K562 (cell line): ENCODE measurements around the gene STUM. TPM values are rescaled to one million over a fixed set of nuclear protein-coding genes. Genes with fewer than 3 reads are reported as not detected.

ENCODE experiments used
- ATAC-seq: fragments of 200-7000 bp; cut with Tn5 transposase; 3 replicates; pipeline ENCODE4 v1.9.1; 2020; ENCODE audit warnings: moderate library complexity
- BruUV-seq: library from RNA; stranded (reverse); fragments of 400-500 nt; replicated peaks from 2 replicates; lab custom pipeline; 2021; lab: Mats Ljungman, UMichigan
- CTCF ChIA-PET: fragments of 300-600 bp; formaldehyde crosslinking; extraction: SDS; loops from one replicate; lab custom pipeline; 2021; ENCODE audit warnings: low intra/inter-chr PET ratio; lab: Yijun Ruan, JAX
- POLR2A ChIA-PET: fragments of 300-600, 350-650 bp; sonication (Branson Sonifier 250); formaldehyde crosslinking; extraction: SDS; loops from one replicate; lab custom pipeline; 2021; ENCODE audit warnings: antibody characterized with exemption, inconsistent platforms; lab: Yijun Ruan, JAX
- DNase-seq, 4 experiments: peaks; one replicate each; pipeline versions ENCODE4 v3.0.0 to v3.0.0-alpha.2; 2011 to 2018; ENCODE audit warnings: low spot score in 3 of 4, mixed read lengths in 3 of 4; ENCODE audit errors: extremely low read depth in 1 of 4
- FAIRE-seq: peaks from 2 replicates; lab custom pipeline; 2011; peaks lifted over from hg19 to GRCh38; lab: Jason Lieb, UNC
- H2AFZ ChIP-seq: 2 replicates; pipeline ENCODE4 v1.6.0; 2011; ENCODE audit warnings: low read depth, low read length, control low read depth, inconsistent platforms
- H3K27ac ChIP-seq: fragments of 200-600 bp; 3 replicates; pipeline ENCODE4 v1.8.0; 2011; ENCODE audit warnings: low read depth, mild to moderate bottlenecking, control low read depth, inconsistent platforms, low read length, moderate library complexity, mixed read lengths; ENCODE audit errors: extremely low read depth
- H3K27me3 ChIP-seq, 2 experiments: fragments of 300-600 bp in 1 of 2; 2 replicates in 1 of 2; 3 replicates in 1 of 2; pipeline versions ENCODE4 v1.6.0 to v1.8.0; 2011; ENCODE audit warnings: inconsistent platforms in 2 of 2, low read length in 2 of 2, mild to moderate bottlenecking in 1 of 2, mixed read lengths in 1 of 2, moderate library complexity in 1 of 2; ENCODE audit not compliant: control insufficient read depth in 2 of 2, insufficient read depth in 2 of 2
- H3K36me3 ChIP-seq: fragments of 300-600 bp; 3 replicates; pipeline ENCODE4 v1.8.0; 2011; ENCODE audit warnings: mild to moderate bottlenecking, low read length, inconsistent platforms; ENCODE audit not compliant: control insufficient read depth, insufficient read depth
- H3K4me1 ChIP-seq, 2 experiments: fragments of 200-600 bp in 1 of 2; replicated peaks in 1 of 2; 2 replicates in 1 of 2; 3 replicates in 1 of 2; pipeline versions ENCODE4 v1.5.1 to v1.8.0; 2011; ENCODE audit warnings: inconsistent platforms in 2 of 2, low read length in 2 of 2, mild to moderate bottlenecking in 1 of 2, mixed read lengths in 1 of 2, moderate library complexity in 1 of 2; ENCODE audit not compliant: control insufficient read depth in 2 of 2, insufficient read depth in 2 of 2
- H3K4me2 ChIP-seq: 2 replicates; pipeline ENCODE4 v1.6.1; 2011; ENCODE audit warnings: low read length, control low read depth, inconsistent platforms, mixed read lengths; ENCODE audit not compliant: insufficient read depth
- H3K4me3 ChIP-seq: fragments of 200-600 bp; sonication (generic), shearing (Covaris generic); 2 replicates; pipeline ENCODE4 v1.5.1; 2016; ENCODE audit warnings: control low read depth, inconsistent platforms
- H3K79me2 ChIP-seq: fragments of 200-600 bp; 3 replicates; pipeline ENCODE4 v1.8.0; 2011; ENCODE audit warnings: low read length, inconsistent platforms; ENCODE audit not compliant: control insufficient read depth, insufficient read depth
- H3K9ac ChIP-seq, 2 experiments: 2 replicates each; pipeline versions ENCODE4 v1.6.0 to v1.6.1; 2011; ENCODE audit warnings: low read depth in 2 of 2, low read length in 2 of 2, control low read depth in 1 of 2, inconsistent platforms in 1 of 2, mild to moderate bottlenecking in 1 of 2, mixed read lengths in 1 of 2; ENCODE audit not compliant: insufficient read depth in 1 of 2
- H3K9me1 ChIP-seq: one replicate; pipeline ENCODE4 v1.6.0; 2011; ENCODE audit warnings: inconsistent platforms, mild to moderate bottlenecking, low read length, moderate library complexity; ENCODE audit not compliant: control insufficient read depth, insufficient read depth
- H3K9me3 ChIP-seq: replicated peaks from 2 replicates; pipeline ENCODE4 v1.5.1; 2011; ENCODE audit warnings: low read depth, low read length, inconsistent platforms; ENCODE audit not compliant: control insufficient read depth, insufficient read depth
- H4K20me1 ChIP-seq: replicated peaks from 2 replicates; pipeline ENCODE4 v1.6.1; 2011; ENCODE audit warnings: low read length, inconsistent platforms, mixed read lengths; ENCODE audit not compliant: control insufficient read depth, insufficient read depth
- DMBX1 ChIP-seq: fragments of 250-450 bp; sonication (Bioruptor Pico); IDR thresholded peaks from 2 replicates; pipeline ENCODE4 v1.8.0; 2022; ENCODE audit warnings: inconsistent platforms, mild to moderate bottlenecking, moderate library complexity, borderline replicate concordance
- ELK1 ChIP-seq: sonication (generic); formaldehyde crosslinking; IDR thresholded peaks from 2 replicates; pipeline ENCODE4 v1.8.1; 2022; ENCODE audit warnings: missing genetic modification reagents
- GABPA ChIP-seq: fragments of 200-800 bp; sonication (Bioruptor generic); conservative IDR thresholded peaks from 2 replicates; pipeline ENCODE4 v1.6.1; 2016; ENCODE audit warnings: low read depth, missing genetic modification characterization, missing compliant biosample characterization
- GTF2F1 ChIP-seq: IDR thresholded peaks from 2 replicates; pipeline ENCODE4 v1.6.1; 2011; ENCODE audit warnings: low read depth, low read length, improper control_type of control experiment
- HEY1 ChIP-seq: fragments of 250-450 bp; sonication (Bioruptor Pico); IDR thresholded peaks from 2 replicates; pipeline ENCODE4 v1.5.0; 2020; ENCODE audit warnings: mild to moderate bottlenecking, moderate library complexity, borderline replicate concordance
- IRF9 ChIP-seq: fragments of 450-650 bp; IDR thresholded peaks from 2 replicates; pipeline ENCODE4 v1.6.1; 2016; ENCODE audit warnings: missing biosample characterization, missing genetic modification characterization
- MAFG ChIP-seq: fragments of 450-650 bp; conservative IDR thresholded peaks from 2 replicates; pipeline ENCODE4 v1.6.1; 2016; ENCODE audit warnings: missing genetic modification characterization, missing compliant biosample characterization
- MTA2 ChIP-seq: fragments of 450-650 bp; IDR thresholded peaks from 2 replicates; pipeline ENCODE4 v1.6.1; 2016; ENCODE audit warnings: low read depth
- NFYB ChIP-seq: IDR thresholded peaks from 2 replicates; pipeline ENCODE4 v1.6.1; 2011; ENCODE audit warnings: mild to moderate bottlenecking, moderate library complexity; ENCODE audit not compliant: insufficient read length; ENCODE audit errors: extremely low read depth
- PHB ChIP-seq: fragments of 250-450 bp; sonication (Bioruptor Pico); IDR thresholded peaks from 2 replicates; pipeline ENCODE4 v1.5.0; 2021
- SNRNP70 ChIP-seq: fragments of 200-400 bp; formaldehyde crosslinking; optimal IDR thresholded peaks from 2 replicates; pipeline ENCODE3; 2017; ENCODE audit warnings: low read depth, low read length
- ZBTB1 ChIP-seq: sonication (generic); formaldehyde crosslinking; IDR thresholded peaks from 2 replicates; pipeline ENCODE4 v1.8.1; 2023; ENCODE audit warnings: missing genetic modification reagents, low read depth, mild to moderate bottlenecking, borderline replicate concordance
- ZMIZ1 ChIP-seq, 2 experiments: fragments of 150-350 bp in 1 of 2; IDR thresholded peaks; 2 replicates each; pipeline ENCODE4 v1.6.1; 2012 to 2016; ENCODE audit warnings: low read depth in 2 of 2, low read length in 2 of 2, mild to moderate bottlenecking in 1 of 2, moderate library complexity in 1 of 2
- ZNF696 ChIP-seq: fragments of 250-450 bp; sonication (Bioruptor Pico); conservative IDR thresholded peaks from 2 replicates; pipeline ENCODE4 v1.4.0; 2020; ENCODE audit warnings: mild to moderate bottlenecking, moderate library complexity
- WGBS: fragments of 100-300 bp; shearing (Covaris generic); methylation state at CpG from one replicate; pipeline ENCODE4 v1.1.6; 2016; ENCODE audit warnings: low coverage, mixed read lengths; ENCODE audit not compliant: insufficient coverage; ENCODE audit errors: missing lambda C conversion rate; 5-methylcytosine and 5-hydroxymethylcytosine counted together
- in situ Hi-C: fragments of 300-500 bp; cut with MboI; formaldehyde crosslinking; loops from 4 replicates; pipeline ENCODE4 v1.15.0; 2018; ENCODE audit warnings: inconsistent platforms, mixed read lengths
- intact Hi-C: fragments of 100-400 bp; cut with micrococcal nuclease; formaldehyde crosslinking; loops from 2 replicates; pipeline ENCODE4 v1.14.2; 2022
- polyA plus RNA-seq, 8 experiments: library from polyadenylated mRNA; depleted of rRNA in 4 of 8; stranded (reverse) in 5 of 8; unstranded in 3 of 8; fragments of >200 nt; fragmentation: Nextera tagmentation in 2 of 8; fragmentation: Illumina TruSeq in 1 of 8; extraction: Ambion mirVana in 2 of 8; extraction: Trizol in 1 of 8; gene quantifications; 2 replicates each; pipeline versions ENCODE4 v1.2.1 to v1.2.3, GENCODE V29; 2011 to 2014; ENCODE audit warnings: inconsistent platforms in 1 of 8, missing spikeins in 1 of 8
- total RNA-seq, 7 experiments: library from RNA; depleted of rRNA in 6 of 7; stranded (reverse); fragments of >200 nt in 6 of 7; fragmentation: Illumina TruSeq in 2 of 7; extraction: Trizol in 2 of 7; gene quantifications; 2 replicates each; pipeline versions ENCODE4 v1.2.1 to v1.2.3, GENCODE V29; 2011 to 2021; ENCODE audit warnings: low replicate concordance in 1 of 7

The STUM gene
- total and polyA plus RNA-seq, 9 of the 15 experiments (the other 6 are each of a cell fraction or from before 2014, with no cell fraction given) = not detected

- no peak for TF ChIP-seq NFYB
- no peak for TF ChIP-seq GABPA
- TF ChIP-seq, all 486 proteins: peak for 4
Observed at GRCh38 chr1:226632922-226633351, 84.4 kb downstream of the STUM start (continued).

- no peak overlapping the region for H2AFZ ChIP-seq
- no peaks in the 10 kb centered on the region for H3K9me3 ChIP-seq
- H3K9ac ChIP-seq = no peak overlapping the region
- 0 out of 2 replicates have a peak, but pooled peaks cover 14% of the 10 kb centered on the region for H4K20me1 ChIP-seq
- intact Hi-C loops (loop anchor here (1.0 kb wide), 2 partner anchors 195 to 804 kb away; no protein-coding TSS in a partner anchor), in situ Hi-C loops (loop anchor here (10.0 kb wide), 2 partner anchors 801 to 1321 kb away; no protein-coding TSS in a partner anchor)
- no peak overlapping the region for H3K27ac ChIP-seq
- H3K36me3 ChIP-seq = no peaks in the 10 kb centered on the region
- H3K79me2 ChIP-seq = no peaks in the 10 kb centered on the region
- H3K4me3 ChIP-seq = no peak overlapping the region
- DNase-seq = no peak
- POLR2A ChIA-PET = no interaction called here
- no TSS peak for BruUV-seq
- H3K27me3 ChIP-seq = peaks cover 22 to 77% of the 10 kb centered on the region in 2 experiments
- 0% methylated on average over 7 of the region's 7 CpGs for WGBS
- no peak overlapping the region for H3K4me2 ChIP-seq
- CTCF ChIA-PET = interaction anchor here (0.8 to 3.6 kb wide), 3 partner anchors 195 to 1882 kb away, joined by 3 to 32 read pairs (median 5); no protein-coding TSS in a partner anchor
- ATAC-seq = peak; percentile 23
- FAIRE-seq = no peak
- H3K4me1 ChIP-seq = peaks cover 0 to 17% of the 10 kb centered on the region in 2 experiments; a peak in 2 of 5 replicates
- no peaks in the 10 kb centered on the region for H3K9me1 ChIP-seq
- no peak for TF ChIP-seq ZMIZ1 (IDR thresholded peaks at IDR 0.05; ENCODE audit: low read depth in 2 of 2, low read length in 2 of 2)
- TF ChIP-seq IRF9 = no peak
- no peak for TF ChIP-seq ZBTB1 (CRISPR knock-in tag)
- TF ChIP-seq HEY1 = no peak
- no peak for TF ChIP-seq SNRNP70
- TF ChIP-seq ELK1 (CRISPR knock-in tag) = no peak
- no peak for TF ChIP-seq ZNF696 (CRISPR knock-in tag)
- TF ChIP-seq MTA2 = no peak
- TF ChIP-seq PHB (CRISPR knock-in tag) = no peak
- TF ChIP-seq MAFG (tag) = no peak
- TF ChIP-seq GTF2F1 = no peak
- TF ChIP-seq DMBX1 (CRISPR knock-in tag) = no peak
Observed at GRCh38 chr1:226633541-226634165, 85.1 kb downstream of the STUM start.
